ENCODE results near the gene RTN4RL2.
A peak's percentile ranks its signal among the peaks of the same experiment; 100 is the strongest.

RTN4RL2 gene

GRCh38 chr11:57480409-57481137 is 20.2 kb downstream of the RTN4RL2 start:
- peaks cover 22% of the 10 kb centered on the region for H3K4me1 Mint-ChIP-seq
- ATAC-seq (peak; percentile 74), DNase-seq (ENCODE audit: low spot score in 2 of 2) (peak; percentile 74 to 90)
- no peak overlapping the region for H3K27ac Mint-ChIP-seq
- H3K36me3 Mint-ChIP-seq: peaks cover 12% of the 10 kb centered on the region
- no peaks in the 10 kb centered on the region for H3K9me3 Mint-ChIP-seq
- H3K4me3 Mint-ChIP-seq: no peak overlapping the region

GRCh38 chr11:57481315-57481714 is 21.0 kb downstream of the RTN4RL2 start:
- H3K27ac Mint-ChIP-seq: no peak overlapping the region
- peaks cover 17% of the 10 kb centered on the region for H3K36me3 Mint-ChIP-seq
- ATAC-seq (no peak), DNase-seq (ENCODE audit: low spot score in 2 of 2) (no peak)
- H3K4me1 Mint-ChIP-seq: peaks cover 15% of the 10 kb centered on the region
- H3K4me3 Mint-ChIP-seq: no peak overlapping the region
- H3K9me3 Mint-ChIP-seq: no peaks in the 10 kb centered on the region

GRCh38 chr11:57481915-57482781 is 21.8 kb downstream of the RTN4RL2 start:
- no peaks in the 10 kb centered on the region for H3K9me3 Mint-ChIP-seq
- peaks cover 17% of the 10 kb centered on the region for H3K36me3 Mint-ChIP-seq
- ATAC-seq: no peak
- H3K4me3 Mint-ChIP-seq: no peak overlapping the region
- no peak for DNase-seq (ENCODE audit: low spot score in 2 of 2)
- H3K27ac Mint-ChIP-seq: no peak overlapping the region
- peaks cover 8% of the 10 kb centered on the region for H3K4me1 Mint-ChIP-seq

GRCh38 chr11:57482782-57483561 is 22.6 kb downstream of the RTN4RL2 start:
- peak; percentile 44 to 68 for DNase-seq (ENCODE audit: low spot score in 2 of 2)
- H3K27ac Mint-ChIP-seq: no peak overlapping the region
- peaks cover 7% of the 10 kb centered on the region for H3K4me1 Mint-ChIP-seq
- H3K36me3 Mint-ChIP-seq: peaks cover 17% of the 10 kb centered on the region
- ATAC-seq: peak; percentile 65
- H3K9me3 Mint-ChIP-seq: no peaks in the 10 kb centered on the region
- H3K4me3 Mint-ChIP-seq: no peak overlapping the region

GRCh38 chr11:57483562-57483918 is 23.2 kb downstream of the RTN4RL2 start:
- Mint-ChIP-seq H3K27ac (no peak overlapping the region), H3K36me3 (peaks cover 18% of the 10 kb centered on the region), H3K4me3 (no peak overlapping the region), H3K4me1 (peaks cover 7% of the 10 kb centered on the region), H3K9me3 (no peaks in the 10 kb centered on the region)
- DNase-seq (ENCODE audit: low spot score in 2 of 2) (no peak), ATAC-seq (no peak)

GRCh38 chr11:57484141-57484710 is 23.9 kb downstream of the RTN4RL2 start:
- Mint-ChIP-seq H3K4me1 (peaks cover 7% of the 10 kb centered on the region), H3K36me3 (peaks cover 24% of the 10 kb centered on the region), H3K4me3 (no peak overlapping the region), H3K27ac (no peak overlapping the region), H3K9me3 (no peaks in the 10 kb centered on the region)
- ATAC-seq (no peak), DNase-seq (ENCODE audit: low spot score in 2 of 2) (no peak)

- ATAC-seq: no peak
- Mint-ChIP-seq H3K9me3 (no peaks in the 10 kb centered on the region), H3K4me3 (no peak overlapping the region), H3K27ac (no peak overlapping the region), H3K4me1 (peaks cover 1% of the 10 kb centered on the region), H3K36me3 (peaks cover 33% of the 10 kb centered on the region)
- no peak for DNase-seq (ENCODE audit: low spot score in 2 of 2)
These were observed 25.1 kb downstream of the RTN4RL2 start for GRCh38 chr11:57485217-57485990.

GRCh38 chr11:57487021-57487778 is 26.9 kb downstream of the RTN4RL2 start:
- Mint-ChIP-seq H3K4me3 (no peak overlapping the region), H3K4me1 (no peaks in the 10 kb centered on the region), H3K9me3 (no peaks in the 10 kb centered on the region), H3K36me3 (peaks cover 40% of the 10 kb centered on the region), H3K27ac (no peak overlapping the region)
- no peak for DNase-seq (ENCODE audit: low spot score in 2 of 2)
- no peak for ATAC-seq

GRCh38 chr11:57487920-57488659 is 27.8 kb downstream of the RTN4RL2 start:
- DNase-seq (ENCODE audit: low spot score in 2 of 2) (no peak), ATAC-seq (no peak)
- Mint-ChIP-seq H3K36me3 (peaks cover 40% of the 10 kb centered on the region), H3K4me3 (no peak overlapping the region), H3K9me3 (no peaks in the 10 kb centered on the region), H3K4me1 (no peaks in the 10 kb centered on the region), H3K27ac (no peak overlapping the region)

GRCh38 chr11:57490456-57491248 is 30.3 kb downstream of the RTN4RL2 start:
- peaks cover 9% of the 10 kb centered on the region for H3K4me1 Mint-ChIP-seq
- no peak for DNase-seq (ENCODE audit: low spot score in 2 of 2)
- no peak overlapping the region for H3K27ac Mint-ChIP-seq
- ATAC-seq: no peak
- peaks cover 27% of the 10 kb centered on the region for H3K36me3 Mint-ChIP-seq
- no peak overlapping the region for H3K4me3 Mint-ChIP-seq
- no peaks in the 10 kb centered on the region for H3K9me3 Mint-ChIP-seq

GRCh38 chr11:57491371-57492061 is 31.2 kb downstream of the RTN4RL2 start:
- peak; percentile 48 to 79 for DNase-seq (ENCODE audit: low spot score in 2 of 2)
- H3K4me3 Mint-ChIP-seq: no peak overlapping the region
- no peaks in the 10 kb centered on the region for H3K9me3 Mint-ChIP-seq
- H3K36me3 Mint-ChIP-seq: peaks cover 23% of the 10 kb centered on the region
- no peak overlapping the region for H3K27ac Mint-ChIP-seq
- ATAC-seq: peak; percentile 76
- peaks cover 9% of the 10 kb centered on the region for H3K4me1 Mint-ChIP-seq

All from stimulated activated effector memory CD8-positive, alpha-beta T cell treated with anti-CD3 and anti-CD28 coated beads, Interleukin-12 subunit alpha, Interleukin-12 subunit beta, amount 100 ng/mL, for 72 hours (primary cell).